Activated naive CD8-positive, alpha-beta T cell treated with anti-CD3 and anti-CD28 coated beads for 36 hours (primary cell): ENCODE results near the gene NFIC. TPM values are rescaled to one million over a fixed set of nuclear protein-coding genes. Genes with fewer than 3 reads are reported as not detected.
"Not testable (repeated sequence)": the region's sequence is repeated elsewhere in the genome, so short reads cannot be mapped to it uniquely, and the experiment has no call there.

Experiments used
- DNase-seq: peaks from one replicate; pipeline ENCODE4 v3.0.0; 2021
- H3K27ac Mint-ChIP-seq: one replicate; pipeline ENCODE4 v1.8.0; 2022; ENCODE audit warnings: mild to moderate bottlenecking, moderate library complexity, mixed read lengths
- H3K27me3 Mint-ChIP-seq: one replicate; pipeline ENCODE4 v1.8.0; 2022; ENCODE audit warnings: mild to moderate bottlenecking, mixed read lengths
- H3K36me3 Mint-ChIP-seq: one replicate; pipeline ENCODE4 v1.8.0; 2021; ENCODE audit warnings: mild to moderate bottlenecking, mixed read lengths
- H3K4me1 Mint-ChIP-seq: one replicate; pipeline ENCODE4 v1.8.0; 2021; ENCODE audit warnings: mixed read lengths
- H3K4me3 Mint-ChIP-seq: one replicate; pipeline ENCODE4 v1.8.0; 2022; ENCODE audit warnings: mild to moderate bottlenecking, moderate library complexity, mixed read lengths
- H3K9me3 Mint-ChIP-seq: one replicate; pipeline ENCODE4 v1.8.0; 2022; ENCODE audit warnings: mixed read lengths
- total RNA-seq, 2 experiments: library from RNA; stranded (reverse); gene quantifications; one replicate each; pipeline ENCODE4 v1.2.3, GENCODE V29; 2021

Gene NFIC
- total RNA-seq, 2 experiments from 2014 or later = 19.0 to 19.5 TPM

GRCh38 chr19:3345850-3346460 is 20.4 kb upstream of the NFIC start:
- Mint-ChIP-seq H3K9me3 (no peaks in the 10 kb centered on the region), H3K27ac (no peak overlapping the region), H3K27me3 (no peaks in the 10 kb centered on the region), H3K36me3 (no peaks in the 10 kb centered on the region), H3K4me1 (no peaks in the 10 kb centered on the region), H3K4me3 (no peak overlapping the region)
- DNase-seq = no peak

DNA sequence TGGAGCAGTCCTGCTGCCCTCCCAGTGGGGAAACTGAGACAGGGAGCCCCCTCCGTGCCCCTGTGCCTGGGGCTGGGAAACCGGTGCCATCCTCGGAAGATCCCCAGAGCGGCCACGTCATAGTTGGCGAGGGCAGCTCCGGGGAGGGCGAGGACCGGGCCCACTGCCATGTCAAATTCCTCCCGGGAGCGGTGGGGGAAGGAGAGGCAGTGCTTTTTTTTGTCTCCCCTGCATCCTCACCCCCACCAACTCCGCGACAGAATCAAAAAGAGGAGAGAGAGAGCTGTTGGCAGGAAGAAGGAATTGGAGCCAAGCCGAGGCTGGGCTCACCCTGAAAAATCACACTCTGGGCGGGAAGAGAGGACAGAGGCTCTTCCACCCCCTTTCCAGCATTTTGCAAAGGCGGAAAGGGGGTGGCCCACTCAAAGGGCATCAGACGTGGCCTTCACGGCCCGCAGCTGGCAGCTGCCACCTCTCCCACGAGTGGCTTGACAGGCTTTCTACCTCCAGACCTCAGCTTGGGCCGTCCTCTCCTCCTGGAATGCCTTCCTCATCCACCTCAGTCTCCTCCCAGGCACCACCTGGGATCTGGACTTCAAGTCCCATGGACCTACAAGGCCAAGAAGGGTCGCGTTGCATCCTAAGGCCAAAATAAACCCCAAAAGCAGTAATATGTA is 19.6 kb upstream of the NFIC start:
- Mint-ChIP-seq H3K27me3 (no peaks in the 10 kb centered on the region), H3K4me1 (no peaks in the 10 kb centered on the region), H3K9me3 (no peaks in the 10 kb centered on the region), H3K4me3 (no peak overlapping the region), H3K36me3 (no peaks in the 10 kb centered on the region), H3K27ac (no peak overlapping the region)
- no peak for DNase-seq

DNA sequence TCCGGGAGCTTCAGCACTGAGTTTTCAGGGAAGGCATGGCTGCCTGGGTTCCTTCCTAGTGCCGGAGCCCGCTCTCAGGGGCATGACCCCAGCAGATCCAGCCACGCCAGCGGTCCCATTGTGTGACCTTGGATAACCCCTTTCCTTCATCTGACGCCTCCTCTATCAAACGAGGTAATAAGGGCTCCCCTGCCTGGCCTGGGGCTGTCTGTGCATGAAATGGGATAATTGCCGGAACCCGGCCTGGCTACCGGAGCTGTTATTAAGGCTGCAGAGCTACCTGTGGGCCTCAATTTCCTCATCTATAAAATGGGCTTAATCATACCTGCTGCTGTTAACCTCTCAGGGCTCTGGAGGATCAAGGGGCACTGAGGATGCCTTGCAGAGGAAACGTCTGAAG is 18.3 kb upstream of the NFIC start:
- no peak for DNase-seq
- Mint-ChIP-seq H3K9me3 (no peaks in the 10 kb centered on the region), H3K4me1 (no peaks in the 10 kb centered on the region), H3K4me3 (no peak overlapping the region), H3K27me3 (no peaks in the 10 kb centered on the region), H3K27ac (no peak overlapping the region), H3K36me3 (no peaks in the 10 kb centered on the region)

GRCh38 chr19:3348469-3348868 is 17.9 kb upstream of the NFIC start:
- H3K9me3 Mint-ChIP-seq, H3K36me3 Mint-ChIP-seq, DNase-seq, H3K27ac Mint-ChIP-seq, H3K4me1 Mint-ChIP-seq, H3K4me3 Mint-ChIP-seq, H3K27me3 Mint-ChIP-seq: not testable (repeated sequence)

GRCh38 chr19:3350014-3350663 is 16.2 kb upstream of the NFIC start:
- H3K9me3 Mint-ChIP-seq = no peaks in the 10 kb centered on the region
- no peaks in the 10 kb centered on the region for H3K4me1 Mint-ChIP-seq
- DNase-seq = no peak
- no peak overlapping the region for H3K4me3 Mint-ChIP-seq
- no peaks in the 10 kb centered on the region for H3K27me3 Mint-ChIP-seq
- H3K27ac Mint-ChIP-seq = no peak overlapping the region
- no peaks in the 10 kb centered on the region for H3K36me3 Mint-ChIP-seq

- H3K27me3 Mint-ChIP-seq = no peaks in the 10 kb centered on the region
- no peak overlapping the region for H3K4me3 Mint-ChIP-seq
- no peaks in the 10 kb centered on the region for H3K9me3 Mint-ChIP-seq
- no peak overlapping the region for H3K27ac Mint-ChIP-seq
- no peaks in the 10 kb centered on the region for H3K36me3 Mint-ChIP-seq
- no peak for DNase-seq
- H3K4me1 Mint-ChIP-seq = no peaks in the 10 kb centered on the region
These were observed 14.5 kb upstream of the NFIC start for GRCh38 chr19:3351702-3352447.

DNA sequence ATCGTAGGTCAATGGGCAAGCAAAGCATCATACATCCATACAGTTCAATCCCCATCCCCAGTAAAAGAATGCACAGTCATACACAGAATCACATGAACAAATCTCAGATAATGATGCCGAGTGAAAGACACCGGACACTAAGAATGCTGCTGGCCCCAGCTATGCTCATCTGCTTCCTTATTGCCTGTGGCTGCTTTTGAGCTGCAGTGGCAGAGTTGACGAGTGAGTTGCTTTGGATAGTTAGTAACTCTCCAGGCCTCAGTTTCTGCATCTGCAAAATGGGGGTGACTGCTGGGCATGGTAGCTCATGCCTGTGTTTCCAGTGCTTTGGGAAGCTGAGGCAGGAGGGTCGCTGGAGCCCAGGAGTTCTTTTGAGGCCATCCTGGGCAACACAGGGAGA is 12.9 kb upstream of the NFIC start:
- Mint-ChIP-seq H3K4me3 (no peak overlapping the region), H3K4me1 (peaks cover 10% of the 10 kb centered on the region), H3K9me3 (no peaks in the 10 kb centered on the region), H3K36me3 (no peaks in the 10 kb centered on the region), H3K27me3 (no peaks in the 10 kb centered on the region), H3K27ac (no peak overlapping the region)
- no peak for DNase-seq

DNA sequence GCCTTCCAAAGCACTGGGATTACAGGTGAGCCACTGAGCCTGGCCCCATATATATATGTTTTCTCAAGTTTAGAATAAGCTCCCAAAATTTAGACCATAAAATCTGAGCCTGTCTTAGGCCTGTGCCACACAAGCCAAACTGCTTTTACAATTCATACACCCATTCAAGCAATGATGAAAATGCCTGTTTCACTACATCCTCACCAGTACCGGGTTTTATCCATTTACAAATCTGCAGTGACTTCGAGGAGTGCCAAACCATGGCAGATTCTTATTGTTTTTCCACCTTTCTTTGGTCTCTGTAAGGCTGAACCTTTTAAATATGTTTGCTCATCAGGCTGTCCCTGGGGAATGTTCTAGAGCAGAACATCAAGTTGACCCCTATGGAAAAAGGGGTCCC is 9.6 kb upstream of the NFIC start:
- Mint-ChIP-seq H3K27ac (no peak overlapping the region), H3K4me1 (peaks cover 16% of the 10 kb centered on the region), H3K4me3 (no peak overlapping the region), H3K9me3 (no peaks in the 10 kb centered on the region), H3K36me3 (no peaks in the 10 kb centered on the region), H3K27me3 (no peaks in the 10 kb centered on the region)
- no peak for DNase-seq

GRCh38 chr19:3357271-3357991 is 9.0 kb upstream of the NFIC start:
- Mint-ChIP-seq H3K4me3 (peak overlapping the region; percentile 44), H3K4me1 (peaks cover 22% of the 10 kb centered on the region), H3K36me3 (no peaks in the 10 kb centered on the region), H3K27ac (no peak overlapping the region), H3K27me3 (no peaks in the 10 kb centered on the region), H3K9me3 (no peaks in the 10 kb centered on the region)
- DNase-seq = peak; percentile 27

DNA sequence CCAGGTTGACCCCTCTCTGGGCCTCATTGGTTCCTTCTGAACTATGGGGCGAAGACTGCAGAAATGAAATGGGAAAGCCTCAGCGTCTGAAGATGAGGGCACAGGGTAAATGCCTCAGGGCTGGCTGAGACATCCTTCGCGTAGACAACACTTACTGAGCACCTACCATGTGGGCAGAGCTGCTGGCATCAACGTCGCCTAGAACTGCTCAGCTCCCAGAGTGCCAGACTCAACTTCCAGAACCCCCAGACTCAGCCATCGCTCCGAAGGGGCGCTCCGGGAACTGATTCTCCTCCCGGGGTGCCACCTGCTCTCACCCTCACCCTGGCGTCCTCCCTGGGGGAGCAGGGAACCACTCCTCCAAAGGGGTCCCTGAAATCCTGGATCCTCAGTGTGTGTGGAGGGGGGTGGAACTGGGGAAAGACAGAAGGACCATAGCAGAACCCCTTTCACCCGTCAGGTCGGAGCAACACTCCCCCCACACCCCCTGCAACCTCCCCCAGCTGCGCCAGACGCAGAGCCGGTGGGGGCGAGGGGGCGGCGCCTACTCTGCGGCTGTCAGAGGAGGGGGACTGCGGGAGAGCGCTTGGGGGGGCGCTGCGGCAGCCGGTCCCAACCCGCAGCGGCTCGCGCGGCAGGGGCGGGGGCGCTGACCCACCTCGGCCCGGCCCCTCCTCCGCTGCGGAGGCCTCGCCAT is 8.2 kb upstream of the NFIC start:
- no peaks in the 10 kb centered on the region for H3K36me3 Mint-ChIP-seq
- peak overlapping the region; percentile 44 for H3K4me3 Mint-ChIP-seq
- H3K27ac Mint-ChIP-seq = peak overlapping the region; percentile 32
- peaks cover 27% of the 10 kb centered on the region for H3K4me1 Mint-ChIP-seq
- no peaks in the 10 kb centered on the region for H3K9me3 Mint-ChIP-seq
- no peaks in the 10 kb centered on the region for H3K27me3 Mint-ChIP-seq
- peak; percentile 24 for DNase-seq

- Mint-ChIP-seq H3K27me3 (no peaks in the 10 kb centered on the region), H3K4me1 (peaks cover 27% of the 10 kb centered on the region), H3K27ac (peak overlapping the region; percentile 78), H3K36me3 (no peaks in the 10 kb centered on the region), H3K4me3 (peak overlapping the region; percentile 78), H3K9me3 (no peaks in the 10 kb centered on the region)
- no peak for DNase-seq
These were observed 7.7 kb upstream of the NFIC start for GRCh38 chr19:3358689-3359014.

- H3K4me3 Mint-ChIP-seq = peak overlapping the region; percentile 78
These were observed 7.1 kb upstream of the NFIC start for GRCh38 chr19:3359015-3359918.

GRCh38 chr19:3359919-3360420 is 6.4 kb upstream of the NFIC start:
- no peaks in the 10 kb centered on the region for H3K27me3 Mint-ChIP-seq
- peak; percentile 62 for DNase-seq
- no peak overlapping the region for H3K27ac Mint-ChIP-seq
- H3K36me3 Mint-ChIP-seq = no peaks in the 10 kb centered on the region
- H3K4me3 Mint-ChIP-seq = no peak overlapping the region
- H3K9me3 Mint-ChIP-seq = no peaks in the 10 kb centered on the region
- peaks cover 31% of the 10 kb centered on the region for H3K4me1 Mint-ChIP-seq

More at GRCh38 chr19:3359015-3359918, 7.1 kb upstream of the NFIC start:
- Mint-ChIP-seq H3K27me3 (no peaks in the 10 kb centered on the region), H3K27ac (peak overlapping the region; percentile 78), H3K36me3 (no peaks in the 10 kb centered on the region), H3K4me1 (peaks cover 31% of the 10 kb centered on the region), H3K9me3 (no peaks in the 10 kb centered on the region)
- DNase-seq = peak; percentile 73
